ENCODE results near the gene CAMK2G. TPM values are rescaled to one million over a fixed set of nuclear protein-coding genes. Genes with fewer than 3 reads are reported as not detected.
A peak's percentile ranks its signal among the peaks of the same experiment; 100 is the strongest.

CAMK2G gene
- polyA plus RNA-seq, 1 of the 3 experiments (the other 2 are of a cell fraction), result 41.4 TPM

DNA sequence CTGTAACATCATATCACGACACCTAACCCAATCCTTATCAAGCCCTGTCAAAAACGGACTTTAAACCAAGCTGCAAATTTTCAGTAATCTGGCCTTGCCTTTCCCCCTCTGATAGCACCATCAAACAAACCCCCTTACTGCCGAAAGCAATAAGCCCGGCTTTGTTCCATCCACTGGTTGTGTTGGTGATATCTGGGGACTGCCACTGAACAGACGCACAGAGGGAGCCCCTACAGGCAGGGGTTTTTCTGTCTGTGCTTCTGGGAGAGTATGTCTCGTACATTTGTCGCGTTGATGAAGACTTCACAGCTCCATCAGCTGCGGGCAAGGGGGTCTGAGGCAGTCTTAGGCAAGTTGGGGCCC, 36.0 kb upstream of the CAMK2G start:
- H3K27ac ChIP-seq (ENCODE audit: low read depth in 2 of 2, low read length in 1 of 2), result no peak overlapping the region
- peaks cover 25% of the 10 kb centered on the region for H3F3A ChIP-seq (replicated peaks; ENCODE audit: insufficient read depth)
- peak overlapping the region; percentile 65; the same call in 1 of the 2 replicates for H3K9ac ChIP-seq
- no peaks in the 10 kb centered on the region for H3K9me2 ChIP-seq
- 68% methylated on average over 9 of the region's 9 CpGs for WGBS (ENCODE audit: low lambda C conversion rate)
- H3K36me3 ChIP-seq (replicated peaks in 1 of 2; ENCODE audit: control insufficient read depth in 1 of 2, insufficient read depth in 2 of 2, low read length in 1 of 2), result peaks cover 0 to 20% of the 10 kb centered on the region in 2 experiments
- no peaks in the 10 kb centered on the region for H4K20me1 ChIP-seq (ENCODE audit: insufficient read depth)
- TF ChIP-seq YY1 (IDR thresholded peaks at IDR 0.05; ENCODE audit: low read depth), result no peak
- TF ChIP-seq, protein P1, sequence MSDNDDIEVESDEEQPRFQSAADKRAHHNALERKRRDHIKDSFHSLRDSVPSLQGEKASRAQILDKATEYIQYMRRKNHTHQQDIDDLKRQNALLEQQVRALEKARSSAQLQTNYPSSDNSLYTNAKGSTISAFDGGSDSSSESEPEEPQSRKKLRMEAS (IDR thresholded peaks at IDR 0.05; ENCODE audit: low read depth), result no peak
- no peak for TF ChIP-seq SIN3A (IDR thresholded peaks at IDR 0.05; ENCODE audit: borderline replicate concordance, low read depth, low read length)
- no peak for TF ChIP-seq TCF12 (IDR thresholded peaks at IDR 0.05)
- no peak; the same call in 1 of the 2 replicates for TF ChIP-seq MXI1 (IDR thresholded peaks at IDR 0.05; ENCODE audit: low read depth, low read length)
- no peak for TF ChIP-seq FOXM1 (IDR thresholded peaks at IDR 0.05; ENCODE audit: low read depth)
- TF ChIP-seq, protein P2, sequence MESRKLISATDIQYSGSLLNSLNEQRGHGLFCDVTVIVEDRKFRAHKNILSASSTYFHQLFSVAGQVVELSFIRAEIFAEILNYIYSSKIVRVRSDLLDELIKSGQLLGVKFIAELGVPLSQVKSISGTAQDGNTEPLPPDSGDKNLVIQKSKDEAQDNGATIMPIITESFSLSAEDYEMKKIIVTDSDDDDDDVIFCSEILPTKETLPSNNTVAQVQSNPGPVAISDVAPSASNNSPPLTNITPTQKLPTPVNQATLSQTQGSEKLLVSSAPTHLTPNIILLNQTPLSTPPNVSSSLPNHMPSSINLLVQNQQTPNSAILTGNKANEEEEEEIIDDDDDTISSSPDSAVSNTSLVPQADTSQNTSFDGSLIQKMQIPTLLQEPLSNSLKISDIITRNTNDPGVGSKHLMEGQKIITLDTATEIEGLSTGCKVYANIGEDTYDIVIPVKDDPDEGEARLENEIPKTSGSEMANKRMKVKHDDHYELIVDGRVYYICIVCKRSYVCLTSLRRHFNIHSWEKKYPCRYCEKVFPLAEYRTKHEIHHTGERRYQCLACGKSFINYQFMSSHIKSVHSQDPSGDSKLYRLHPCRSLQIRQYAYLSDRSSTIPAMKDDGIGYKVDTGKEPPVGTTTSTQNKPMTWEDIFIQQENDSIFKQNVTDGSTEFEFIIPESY (IDR thresholded peaks at IDR 0.05; ENCODE audit: borderline replicate concordance, low read depth), result no peak
- no peak for TF ChIP-seq RXRA (IDR thresholded peaks at IDR 0.05; ENCODE audit: borderline replicate concordance, low read depth)
- no peak for TF ChIP-seq GABPA (IDR thresholded peaks at IDR 0.05; ENCODE audit: low read depth)
- no peak for TF ChIP-seq RCOR1 (IDR thresholded peaks at IDR 0.05; ENCODE audit: low read length)
- POLR2A ChIA-PET, result interaction anchor here (1.1 kb wide), 1 partner anchor 10 kb away, joined by 3 read pairs; no protein-coding TSS in a partner anchor
- CTCF ChIA-PET, result interaction anchor here (1.6 to 3.6 kb wide), 4 partner anchors 23 to 31 kb away, joined by 4 to 14 read pairs (median 9); no protein-coding TSS in a partner anchor
- peak overlapping the region; percentile 87; the same call in 1 of the 2 replicates for H2AFZ ChIP-seq (ENCODE audit: low read depth)
- peak overlapping the region; percentile 97 for H3K4me2 ChIP-seq
- H3K4me3 ChIP-seq (ENCODE audit: low read depth in 2 of 2, low read length in 1 of 2), result peak overlapping the region; percentile 69 to 72
- peak; percentile 56 for DNase-seq
- no peaks in the 10 kb centered on the region for H3K9me3 ChIP-seq
- peaks cover 15 to 20% of the 10 kb centered on the region in 2 experiments; a peak in 2 of 4 replicates for H3K4me1 ChIP-seq (ENCODE audit: control insufficient read depth in 1 of 2, insufficient read depth in 2 of 2, low read depth in 1 of 2, low read length in 1 of 2)
- no peaks in the 10 kb centered on the region for H3K27me3 ChIP-seq (ENCODE audit: insufficient read depth)
- peaks cover 8% of the 10 kb centered on the region for H3K79me2 ChIP-seq (ENCODE audit: insufficient read depth)

DNA sequence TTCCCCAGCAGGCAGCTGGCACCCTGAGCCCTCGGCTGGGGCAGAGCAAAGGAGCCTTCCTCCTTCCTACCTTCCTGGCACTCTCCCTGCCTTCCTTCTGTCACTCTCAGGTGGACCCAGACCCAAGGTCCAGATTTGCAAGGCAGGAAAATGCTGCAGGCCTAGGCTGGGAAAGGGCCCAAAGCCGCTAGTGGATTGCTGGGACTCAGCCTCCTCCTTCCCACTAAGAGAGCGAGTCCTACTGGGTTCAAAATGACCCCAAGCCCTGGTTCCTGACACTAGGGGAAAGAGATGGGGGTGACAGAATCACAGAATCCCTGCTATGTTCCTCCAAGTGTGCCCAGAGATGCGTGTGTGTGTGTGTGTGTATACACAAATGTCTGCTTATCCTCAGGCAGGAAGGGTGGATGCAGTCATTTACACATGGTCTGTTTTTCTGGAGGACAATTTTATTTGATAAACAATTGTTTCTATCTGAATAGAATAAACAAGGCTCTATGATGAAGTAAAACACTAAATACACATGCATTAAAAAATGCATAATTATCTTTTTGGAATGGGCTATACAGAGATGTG, 35.3 kb upstream of the CAMK2G start:
- Histone ChIP-seq H4K20me1 (ENCODE audit: insufficient read depth) (no peaks in the 10 kb centered on the region), H3K4me3 (ENCODE audit: low read depth in 2 of 2, low read length in 1 of 2) (no peak overlapping the region), H3K4me1 (ENCODE audit: control insufficient read depth in 1 of 2, insufficient read depth in 2 of 2, low read depth in 1 of 2, low read length in 1 of 2) (peaks cover 15 to 20% of the 10 kb centered on the region in 2 experiments; a peak in 2 of 4 replicates), H3K9ac (no peak overlapping the region; the same call in 1 of the 2 replicates), H2AFZ (ENCODE audit: low read depth) (0 out of 2 replicates have a peak overlapping the region, but pooled peaks have one; percentile 35), H3K79me2 (ENCODE audit: insufficient read depth) (peaks cover 8% of the 10 kb centered on the region), H3K4me2 (peak overlapping the region; percentile 27; the same call in 1 of the 2 replicates), H3K9me2 (no peaks in the 10 kb centered on the region), H3K9me3 (no peaks in the 10 kb centered on the region), H3K27me3 (ENCODE audit: insufficient read depth) (no peaks in the 10 kb centered on the region), H3K27ac (ENCODE audit: low read depth in 2 of 2, low read length in 1 of 2) (peak overlapping the region in 1 of 2 experiments; percentile 92; a peak in 3 of 4 replicates), H3F3A (replicated peaks; ENCODE audit: insufficient read depth) (peaks cover 25% of the 10 kb centered on the region), H3K36me3 (replicated peaks in 1 of 2; ENCODE audit: control insufficient read depth in 1 of 2, insufficient read depth in 2 of 2, low read length in 1 of 2) (peaks cover 0 to 14% of the 10 kb centered on the region in 2 experiments)
- DNase-seq, result no peak
- 80% methylated on average over 4 of the region's 4 CpGs for WGBS (ENCODE audit: low lambda C conversion rate)
- ChIA-PET POLR2A (no interaction called here), CTCF (interaction anchor here (2.4 to 3.6 kb wide), 3 partner anchors 23 to 30 kb away, joined by 8 to 14 read pairs (median 10); no protein-coding TSS in a partner anchor)
- no peak for TF ChIP-seq CHD2 (IDR thresholded peaks at IDR 0.05; ENCODE audit: low read length, partially characterized antibody)
